Fibroblast of villous mesenchyme (primary cell): ENCODE data around the gene AUTS2. TPM values are rescaled to one million over a fixed set of nuclear protein-coding genes. Genes with fewer than 3 reads are reported as not detected.

ENCODE experiments used
- DNase-seq: peaks from one replicate; pipeline ENCODE4 v3.0.0-alpha.2; 2010; ENCODE audit warnings: low read depth
- H3K4me3 ChIP-seq: 2 replicates; pipeline ENCODE4 v1.5.1; 2011; ENCODE audit warnings: low read depth, mild to moderate bottlenecking, low read length
- CTCF ChIP-seq: IDR thresholded peaks from 2 replicates; pipeline ENCODE4 v1.5.1; 2012; ENCODE audit warnings: low read depth, mild to moderate bottlenecking, low read length; ENCODE audit not compliant: insufficient read depth
- total RNA-seq: library from RNA; depleted of rRNA; stranded (reverse); fragments of >200 nt; gene quantifications from 2 replicates; pipeline ENCODE4 v1.2.3, GENCODE V29; 2012

The AUTS2 gene
- total RNA-seq, 1 donor, result 3.9 TPM

- no peak for DNase-seq
- H3K4me3 ChIP-seq, result no peak overlapping the region
- TF ChIP-seq CTCF, result no peak
These were observed 858.4 kb downstream of the AUTS2 start for GRCh38 chr7:70456719-70457118.

GRCh38 chr7:70457482-70457881, 859.2 kb downstream of the AUTS2 start:
- no peak for TF ChIP-seq CTCF
- no peak overlapping the region for H3K4me3 ChIP-seq
- DNase-seq, result no peak

- no peak for DNase-seq
- TF ChIP-seq CTCF, result no peak
- no peak overlapping the region for H3K4me3 ChIP-seq
These were observed 859.8 kb downstream of the AUTS2 start for GRCh38 chr7:70457883-70458680.

GRCh38 chr7:70458745-70459144, 860.5 kb downstream of the AUTS2 start:
- no peak overlapping the region for H3K4me3 ChIP-seq
- no peak for DNase-seq
- TF ChIP-seq CTCF, result no peak

GRCh38 chr7:70459546-70459945, 861.3 kb downstream of the AUTS2 start:
- no peak for TF ChIP-seq CTCF
- no peak overlapping the region for H3K4me3 ChIP-seq

GRCh38 chr7:70460071-70460470, 861.8 kb downstream of the AUTS2 start:
- no peak for DNase-seq
- H3K4me3 ChIP-seq, result no peak overlapping the region
- no peak for TF ChIP-seq CTCF

More at GRCh38 chr7:70459546-70459945, 861.3 kb downstream of the AUTS2 start:
- DNase-seq, result no peak

GRCh38 chr7:70460562-70460961, 862.3 kb downstream of the AUTS2 start:
- no peak for TF ChIP-seq CTCF
- no peak overlapping the region for H3K4me3 ChIP-seq
- no peak for DNase-seq
